ENCODE data around the gene EVI5.

EVI5 gene

GRCh38 chr1:92486251-92487077, 298.4 kb downstream of the EVI5 start, which contains the start of gene GFI1:
Gene GFI1 (minus strand): TSS chr1:92486925. CDS start chr1:92483487, 3,438 bp downstream.
- in situ Hi-C loops (cut with MboI; ENCODE audit: low sequenced_read_pairs), result no loop called here

GRCh38 chr1:92485381-92486250, 299.3 kb downstream of the EVI5 start:
- in situ Hi-C loops (cut with MboI; ENCODE audit: low sequenced_read_pairs), result no loop called here

GRCh38 chr1:92484472-92485380, 300.2 kb downstream of the EVI5 start:
- in situ Hi-C loops (cut with MboI; ENCODE audit: low sequenced_read_pairs), result no loop called here

- in situ Hi-C loops (cut with MboI; ENCODE audit: low sequenced_read_pairs), result no loop called here
Observed at GRCh38 chr1:92483610-92484471, 301.1 kb downstream of the EVI5 start.

GRCh38 chr1:92482665-92483609, 302.0 kb downstream of the EVI5 start:
- in situ Hi-C loops (cut with MboI; ENCODE audit: low sequenced_read_pairs), result no loop called here

- in situ Hi-C loops (cut with MboI; ENCODE audit: low sequenced_read_pairs), result no loop called here
Observed at GRCh38 chr1:92481971-92482664, 302.8 kb downstream of the EVI5 start.

- in situ Hi-C loops (cut with MboI; ENCODE audit: low sequenced_read_pairs), result no loop called here
Observed at GRCh38 chr1:92481599-92481925, 303.3 kb downstream of the EVI5 start.

GRCh38 chr1:92480813-92481598, 303.9 kb downstream of the EVI5 start:
- in situ Hi-C loops (cut with MboI; ENCODE audit: low sequenced_read_pairs), result no loop called here

- in situ Hi-C loops (cut with MboI; ENCODE audit: low sequenced_read_pairs), result no loop called here
Observed at GRCh38 chr1:92480200-92480812, 304.6 kb downstream of the EVI5 start.

GRCh38 chr1:92479587-92479986, 305.3 kb downstream of the EVI5 start:
- in situ Hi-C loops (cut with MboI; ENCODE audit: low sequenced_read_pairs), result no loop called here

- in situ Hi-C loops (cut with MboI; ENCODE audit: low sequenced_read_pairs), result no loop called here
Observed at GRCh38 chr1:92478393-92478792, 306.5 kb downstream of the EVI5 start.

- in situ Hi-C loops (cut with MboI; ENCODE audit: low sequenced_read_pairs), result no loop called here
Observed at GRCh38 chr1:92476071-92476631, 308.8 kb downstream of the EVI5 start.

- in situ Hi-C loops (cut with MboI; ENCODE audit: low sequenced_read_pairs), result no loop called here
Observed at GRCh38 chr1:92475029-92475428, 309.9 kb downstream of the EVI5 start.

GRCh38 chr1:92473781-92474495, 311.0 kb downstream of the EVI5 start:
- in situ Hi-C loops (cut with MboI; ENCODE audit: low sequenced_read_pairs), result no loop called here

- in situ Hi-C loops (cut with MboI; ENCODE audit: low sequenced_read_pairs), result no loop called here
Observed at GRCh38 chr1:92470216-92470615, 314.7 kb downstream of the EVI5 start.

GRCh38 chr1:92466683-92467352, 318.1 kb downstream of the EVI5 start:
- in situ Hi-C loops (cut with MboI; ENCODE audit: low sequenced_read_pairs), result no loop called here

All from HL-60/S4 treated with phorbol 12-myristate 13-acetate at 8.2 ng/mL for 4 days and 3 days (cell line).